NCI-H1436 treated with DMSO at 0.1 percent for 48 hours (cell line): ENCODE data around the gene FSTL3.
"Not testable (repeated sequence)": the region's sequence is repeated elsewhere in the genome, so short reads cannot be mapped to it uniquely, and the experiment has no call there.

Source experiments
- DNase-seq: peaks from one replicate; lab custom pipeline; 2025; lab: John Stamatoyannopoulos, UW

FSTL3 gene

GRCh38 chr19:711254-711653 lies 35.1 kb downstream of the FSTL3 start:
- no peak for DNase-seq

GRCh38 chr19:715347-715746 lies 39.2 kb downstream of the FSTL3 start:
- no peak for DNase-seq

- no peak for DNase-seq
Measured at GRCh38 chr19:718251-718951, 42.2 kb downstream of the FSTL3 start.

- DNase-seq = no peak
Measured at GRCh38 chr19:718991-719512, 42.9 kb downstream of the FSTL3 start.

GRCh38 chr19:719636-720344 lies 43.6 kb downstream of the FSTL3 start:
- DNase-seq = no peak

GRCh38 chr19:720345-721160 lies 44.4 kb downstream of the FSTL3 start:
- no peak for DNase-seq

GRCh38 chr19:722553-723101 lies 46.4 kb downstream of the FSTL3 start:
- DNase-seq = no peak

- no peak for DNase-seq
Measured at GRCh38 chr19:723247-723646, 47.1 kb downstream of the FSTL3 start.

- no peak for DNase-seq
Measured at GRCh38 chr19:723714-724113, 47.5 kb downstream of the FSTL3 start.

- no peak for DNase-seq
Measured at GRCh38 chr19:725461-726089, 49.4 kb downstream of the FSTL3 start.

- DNase-seq = no peak
Measured at GRCh38 chr19:726993-727956, 51.1 kb downstream of the FSTL3 start.

GRCh38 chr19:728011-728410 lies 51.8 kb downstream of the FSTL3 start:
- no peak for DNase-seq

- not testable (repeated sequence) for DNase-seq
Measured at GRCh38 chr19:729564-729963, 53.4 kb downstream of the FSTL3 start.

GRCh38 chr19:729965-730668 lies 53.9 kb downstream of the FSTL3 start:
- DNase-seq = no peak

- DNase-seq = no peak
Measured at GRCh38 chr19:731000-731399, 54.8 kb downstream of the FSTL3 start.

GRCh38 chr19:732148-733069 lies 56.2 kb downstream of the FSTL3 start:
- DNase-seq = no peak
